ENCODE data around the gene CSRP2.

- TF ChIP-seq CTCF (IDR thresholded peaks at IDR 0.05) (no peak), POLR2A (IDR thresholded peaks at IDR 0.05) (no peak)
These were observed 30.5 kb upstream of the CSRP2 start for GRCh38 chr12:76909290-76909689.

Measured in right lobe of liver (tissue), 4 donors.